GM18870 (cell line): Measurements from ENCODE around the gene SEC61B.
"Not testable (repeated sequence)": the region's sequence is repeated elsewhere in the genome, so short reads cannot be mapped to it uniquely, and the experiment has no call there.

Source experiments
- ATAC-seq: cut with Tn5 transposase; IDR thresholded peaks from one replicate; pipeline ENCODE4 v1.9.1; 2021; ENCODE audit warnings: moderate library complexity; ENCODE audit not compliant: unreplicated experiment

Gene SEC61B

DNA sequence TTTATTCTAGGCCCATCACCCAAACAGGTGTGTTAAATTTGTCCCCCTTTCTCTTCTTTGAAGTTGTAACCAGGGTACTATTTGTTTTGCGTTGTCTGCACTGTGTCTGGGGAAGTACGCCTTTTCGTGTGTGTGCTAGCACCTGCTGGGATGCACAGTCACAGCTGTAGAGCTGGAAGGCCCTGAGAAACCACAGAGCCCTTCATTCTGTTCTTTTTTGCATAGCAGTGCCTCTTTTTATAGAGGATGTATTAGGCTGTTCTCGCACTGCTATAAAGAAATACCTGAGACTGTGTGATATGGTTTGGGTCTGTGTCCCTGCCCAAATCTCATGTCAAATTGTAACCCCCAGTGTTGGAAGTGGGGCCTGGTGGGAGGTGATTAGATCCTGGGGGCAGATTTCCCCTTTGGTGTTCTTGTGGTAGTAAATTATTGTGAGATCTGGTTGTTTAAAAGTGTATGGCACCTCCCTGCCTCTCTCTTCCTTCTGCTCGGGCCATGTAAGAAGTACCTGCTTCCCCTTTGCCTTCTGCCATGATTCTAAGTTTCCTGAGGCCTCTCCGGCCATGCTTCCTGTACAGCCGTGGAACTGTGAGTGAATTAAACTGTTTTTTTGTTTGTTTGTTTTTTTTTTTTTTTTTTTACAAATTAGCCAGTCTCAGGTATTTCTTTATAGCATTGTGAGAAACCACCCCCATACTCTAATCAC is 14.0 kb downstream of the SEC61B start:
- peak; percentile 91 for ATAC-seq

DNA sequence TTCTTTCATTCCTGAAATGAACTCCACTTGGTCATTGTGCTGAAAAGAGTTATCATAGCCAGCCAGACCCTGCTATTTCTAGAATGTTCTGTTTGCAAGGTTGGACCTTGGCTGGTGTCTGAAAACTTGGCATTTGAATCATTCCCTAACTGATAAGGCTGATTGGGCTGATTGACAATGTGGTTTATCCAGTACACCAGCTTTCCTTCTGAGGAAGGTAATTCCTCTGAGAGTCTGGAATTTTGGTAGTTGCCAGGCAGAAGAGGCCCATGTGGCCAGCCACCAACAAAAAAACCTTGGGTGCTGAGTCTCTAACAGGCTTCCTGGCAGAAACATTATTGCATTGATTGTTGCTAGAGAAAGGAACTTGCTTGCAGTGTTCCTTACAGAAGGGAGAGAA is 15.3 kb downstream of the SEC61B start:
- no peak for ATAC-seq

DNA sequence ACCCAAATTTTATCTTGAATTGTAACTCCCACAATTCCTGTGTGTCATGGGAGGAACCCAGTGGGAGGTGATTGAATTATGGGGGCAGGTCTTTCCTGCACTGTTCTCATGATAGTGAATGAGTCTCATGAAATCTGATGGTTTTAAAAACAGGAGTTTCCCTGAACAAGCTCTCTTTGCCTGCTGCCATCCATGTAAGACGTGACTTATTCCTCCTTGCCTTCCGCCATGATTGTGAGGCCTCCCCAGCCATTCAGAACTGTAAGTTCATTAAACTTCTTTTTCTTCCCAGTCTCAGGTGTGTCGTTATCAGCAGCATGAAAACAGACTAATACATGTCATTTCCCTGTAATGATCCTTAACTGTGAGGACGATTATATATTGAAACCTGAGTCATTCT is 15.8 kb downstream of the SEC61B start:
- not testable (repeated sequence) for ATAC-seq

DNA sequence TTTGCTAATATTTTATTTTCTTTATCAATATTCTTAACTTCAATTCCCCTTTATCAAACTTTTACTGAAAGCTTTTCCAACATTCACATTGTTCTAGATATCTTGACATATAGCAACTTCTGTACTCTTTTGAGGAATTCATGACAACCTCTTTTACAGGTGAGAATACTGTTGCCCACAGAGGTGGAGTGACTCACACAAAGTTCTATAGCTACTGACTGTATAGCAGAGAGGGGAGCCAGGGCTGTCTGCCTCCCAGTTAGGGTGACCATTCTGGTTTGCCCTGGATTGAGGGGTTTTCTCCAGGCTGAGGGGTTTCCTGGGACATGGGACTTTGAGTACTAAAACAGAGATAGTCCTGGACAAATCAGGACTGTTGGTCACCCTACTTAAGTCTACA is 16.2 kb downstream of the SEC61B start:
- no peak for ATAC-seq

DNA sequence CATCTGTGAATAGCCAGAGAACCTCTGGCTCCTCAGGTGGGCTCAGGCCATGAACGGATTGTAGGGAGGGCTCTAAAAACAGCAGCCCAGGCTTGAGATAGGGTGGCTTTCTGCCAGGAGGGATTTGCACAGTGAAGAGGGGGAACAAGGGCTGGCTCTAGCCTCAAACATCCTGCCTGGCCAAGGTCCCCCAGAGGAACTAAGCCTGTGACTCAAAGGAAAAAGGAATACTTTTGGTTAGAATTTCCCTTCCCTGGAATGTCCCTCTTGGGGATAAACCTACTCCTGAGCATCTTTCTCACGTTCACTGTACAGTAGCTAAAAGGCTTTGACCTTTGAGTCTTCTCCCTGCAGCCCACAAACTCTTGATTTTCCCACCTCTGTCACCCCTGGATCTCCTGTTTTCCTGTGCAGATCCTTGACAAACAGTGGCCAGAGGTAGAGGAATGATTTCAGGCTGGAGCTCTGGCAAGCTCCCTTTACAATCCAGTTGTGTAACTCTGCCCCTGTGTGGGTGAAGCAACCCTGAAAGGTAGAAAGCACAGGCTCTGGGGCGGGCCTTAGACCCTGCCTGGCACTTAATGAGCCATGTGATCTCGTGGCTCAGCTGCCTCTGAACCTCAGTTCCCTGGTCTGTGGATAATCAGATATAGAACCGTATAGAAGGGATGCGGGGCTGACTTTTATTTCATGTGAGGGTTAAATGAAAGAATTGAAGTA is 17.4 kb downstream of the SEC61B start:
- ATAC-seq, result no peak

DNA sequence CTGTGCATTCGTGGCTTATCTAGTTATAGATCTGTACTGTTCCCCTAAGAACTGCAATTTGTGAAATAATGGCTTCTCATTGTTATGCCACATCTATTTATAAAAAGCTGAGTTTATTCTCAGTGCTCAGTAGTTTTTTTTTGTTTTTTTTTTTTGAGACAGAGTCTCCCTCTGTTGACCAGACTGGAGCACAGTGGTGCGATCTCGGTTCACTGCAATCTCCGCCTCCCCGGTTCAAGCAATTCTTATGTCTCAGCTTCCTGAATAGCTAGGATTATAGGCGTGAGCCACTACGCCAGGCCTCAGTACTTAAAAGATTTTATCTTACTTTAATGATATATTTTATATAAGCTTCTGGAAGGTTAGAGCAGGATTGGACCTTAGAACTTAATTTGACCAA is 19.0 kb downstream of the SEC61B start:
- no peak for ATAC-seq

DNA sequence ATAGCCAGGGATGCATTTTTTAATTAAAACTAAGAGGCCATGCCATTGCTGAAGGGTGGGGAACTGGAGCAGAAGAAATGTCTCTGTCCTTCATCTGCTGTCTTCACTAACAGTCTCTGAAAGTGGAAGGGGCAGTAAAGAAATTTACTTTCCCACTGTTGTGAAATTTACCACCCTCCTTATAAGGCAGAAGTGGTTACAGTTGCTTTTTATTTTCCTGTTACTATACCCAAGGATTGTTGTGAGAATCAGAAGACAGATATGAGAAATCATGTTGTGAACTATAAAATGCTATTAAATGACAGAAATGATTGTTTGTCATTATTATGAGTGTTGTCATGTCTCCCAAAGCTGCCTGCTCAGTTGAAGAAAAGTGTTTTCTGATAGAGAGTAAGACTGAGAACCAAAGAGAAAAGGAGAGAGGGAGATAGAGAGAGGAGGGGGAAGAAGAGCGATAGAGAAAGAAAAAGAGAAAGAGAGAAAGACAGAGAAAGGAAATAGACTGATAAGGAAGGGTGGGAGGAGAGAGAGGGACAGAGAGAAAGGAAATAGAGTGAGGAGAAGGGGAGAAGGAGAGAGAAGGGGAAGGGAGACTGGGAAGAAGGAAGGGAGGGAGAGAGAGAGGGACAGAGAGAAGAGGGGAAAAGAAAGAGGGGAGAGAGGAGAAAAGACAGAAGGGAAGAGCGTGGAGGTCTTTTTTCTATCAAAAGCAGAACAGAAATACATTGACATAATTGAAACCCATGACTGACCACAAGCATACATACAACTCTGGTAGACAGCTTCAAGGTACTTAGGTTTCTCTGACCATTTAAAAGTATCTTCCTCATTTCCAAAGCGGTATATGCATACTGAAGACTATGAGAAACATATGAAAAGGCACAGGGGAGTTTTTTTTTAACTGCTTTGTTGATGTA is 22.5 kb downstream of the SEC61B start:
- peak; percentile 94 for ATAC-seq

DNA sequence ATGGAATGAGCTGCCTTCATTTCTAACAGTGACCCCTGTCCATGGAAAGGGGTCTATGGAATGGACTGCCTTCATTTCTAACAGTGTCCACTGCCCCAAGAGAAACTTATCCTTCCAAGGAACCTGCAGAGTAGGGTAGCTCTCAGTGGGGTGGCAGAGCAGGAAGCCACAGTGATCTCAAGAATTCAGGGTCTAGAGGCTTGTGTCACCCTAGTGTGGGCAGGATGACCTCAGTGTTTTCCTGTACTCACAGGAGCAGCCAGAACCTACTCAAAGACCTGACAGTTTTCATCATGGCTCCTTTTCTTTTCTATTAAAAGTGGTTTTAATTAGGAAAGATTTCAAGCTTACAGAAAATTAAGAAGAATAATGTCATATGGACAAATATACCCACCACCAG is 27.5 kb downstream of the SEC61B start:
- no peak for ATAC-seq

DNA sequence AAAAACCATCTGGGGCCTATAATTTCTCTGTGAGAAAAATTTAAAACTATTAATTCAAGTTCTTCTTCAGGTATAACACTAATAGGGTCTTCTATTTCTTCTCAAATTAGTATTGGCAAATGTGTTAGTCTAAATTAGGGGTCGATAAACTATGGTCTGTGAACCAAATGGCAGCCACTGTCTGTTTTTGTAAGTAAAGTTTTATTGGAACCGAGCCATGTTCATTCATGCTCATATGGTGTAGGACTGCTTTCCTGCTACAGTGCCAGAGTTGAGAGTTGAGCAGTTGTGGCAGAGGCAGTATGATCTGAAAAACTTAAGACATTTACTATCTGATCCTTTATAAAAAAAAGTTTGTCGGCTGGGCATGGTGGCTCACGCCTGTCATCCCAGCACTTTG is 29.1 kb downstream of the SEC61B start:
- ATAC-seq, result no peak

DNA sequence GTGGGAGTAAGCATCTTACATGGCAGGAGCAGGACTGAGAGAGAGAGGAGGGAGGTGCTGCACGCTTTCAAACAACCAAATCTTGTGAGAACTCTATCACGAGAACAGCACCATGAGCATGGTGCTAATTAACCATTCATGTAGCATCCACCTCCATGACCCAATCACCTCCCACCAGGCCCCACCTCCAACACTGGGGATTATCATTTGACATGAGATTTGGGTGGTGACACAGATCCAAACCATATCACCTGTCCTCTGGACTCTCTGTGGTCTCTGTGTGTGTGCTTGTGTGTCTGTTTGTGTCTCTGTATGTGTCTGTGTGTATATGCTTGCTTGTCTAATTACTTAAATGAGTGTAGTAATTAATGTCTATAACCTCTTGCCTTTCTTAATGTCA is 31.1 kb downstream of the SEC61B start:
- ATAC-seq, result peak; percentile 54

DNA sequence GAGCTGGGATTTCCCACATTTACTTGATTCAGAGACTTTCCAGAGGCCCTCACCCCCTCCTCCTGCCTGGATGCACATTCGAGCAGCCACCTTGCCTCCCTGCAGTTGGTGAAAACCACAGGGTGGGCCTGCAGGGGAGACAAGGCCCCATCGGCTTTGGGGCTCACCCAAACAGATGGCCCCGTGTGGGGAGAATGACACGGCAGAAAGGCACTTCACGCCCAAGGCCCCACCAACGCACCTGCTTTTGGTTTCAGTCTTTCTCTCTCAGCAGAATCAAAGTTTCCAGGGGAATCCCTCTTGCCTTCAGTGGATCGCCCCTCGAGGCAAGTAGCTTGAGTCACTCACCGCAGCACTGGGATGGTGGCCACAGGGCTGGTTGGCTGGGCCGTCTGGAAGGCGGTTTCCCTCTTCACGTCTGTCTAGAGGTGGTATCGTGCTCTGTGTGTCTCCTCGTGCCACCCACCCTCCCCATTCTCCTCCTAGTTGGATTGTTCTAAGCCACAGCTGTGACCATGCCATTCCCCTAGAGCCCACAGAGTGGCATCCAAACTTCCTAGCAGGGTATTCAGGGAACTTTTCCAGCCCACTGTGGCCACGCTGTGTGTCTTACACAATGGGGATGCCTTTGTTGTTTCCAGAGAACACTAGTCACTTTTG is 31.8 kb downstream of the SEC61B start:
- ATAC-seq, result peak; percentile 77

DNA sequence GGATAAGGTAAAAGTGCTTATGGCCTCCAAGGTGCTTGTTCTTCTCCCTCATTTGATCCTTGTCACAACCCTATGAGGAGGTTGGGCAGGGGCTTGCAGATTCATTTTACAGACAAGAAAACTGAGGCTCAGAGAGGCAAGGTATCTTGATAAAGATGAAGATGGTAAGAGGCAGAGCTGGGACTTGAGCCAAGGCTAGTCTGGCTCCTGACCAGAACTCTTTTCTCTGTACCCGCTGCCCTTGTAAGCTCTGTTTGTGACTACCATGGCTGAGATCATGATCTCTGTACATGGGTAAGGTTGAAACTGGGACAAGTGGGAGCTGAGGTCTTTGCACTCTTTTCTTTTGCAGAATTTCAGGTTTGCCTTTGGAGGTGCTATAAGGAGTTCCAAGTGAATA is 33.6 kb downstream of the SEC61B start:
- ATAC-seq, result no peak

DNA sequence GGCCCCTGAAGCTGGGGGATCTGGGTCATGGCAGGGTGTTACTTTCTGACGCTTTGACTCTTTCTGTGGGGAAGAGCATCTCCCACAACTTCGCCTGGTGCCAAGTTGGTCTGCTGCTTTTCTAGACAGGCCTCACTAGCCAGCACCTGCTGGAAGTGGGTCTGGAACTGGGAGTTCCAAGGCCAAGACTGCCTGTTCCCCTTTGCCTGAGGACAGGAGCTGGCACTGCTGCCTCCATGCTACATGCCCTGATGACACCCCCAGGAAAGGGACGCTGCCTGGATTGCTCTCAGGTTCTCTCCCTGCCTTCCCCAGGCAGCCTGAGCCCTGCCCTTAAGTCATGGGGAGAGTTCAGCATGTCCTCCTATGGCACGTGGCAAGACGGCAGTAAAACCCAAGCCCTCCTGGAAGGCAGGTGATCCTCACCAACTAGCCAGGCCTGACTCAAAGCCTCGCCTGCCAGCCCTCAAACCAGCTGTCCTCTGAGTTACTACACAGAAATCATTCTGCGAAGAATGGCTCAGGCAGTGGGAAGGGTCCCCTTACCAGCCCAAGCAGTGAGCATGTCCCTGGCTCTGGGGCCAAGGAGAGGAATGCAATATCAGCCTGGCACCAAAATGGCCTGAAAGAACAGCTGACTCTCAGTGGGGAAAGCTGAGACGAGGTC is 35.8 kb downstream of the SEC61B start:
- ATAC-seq, result no peak

DNA sequence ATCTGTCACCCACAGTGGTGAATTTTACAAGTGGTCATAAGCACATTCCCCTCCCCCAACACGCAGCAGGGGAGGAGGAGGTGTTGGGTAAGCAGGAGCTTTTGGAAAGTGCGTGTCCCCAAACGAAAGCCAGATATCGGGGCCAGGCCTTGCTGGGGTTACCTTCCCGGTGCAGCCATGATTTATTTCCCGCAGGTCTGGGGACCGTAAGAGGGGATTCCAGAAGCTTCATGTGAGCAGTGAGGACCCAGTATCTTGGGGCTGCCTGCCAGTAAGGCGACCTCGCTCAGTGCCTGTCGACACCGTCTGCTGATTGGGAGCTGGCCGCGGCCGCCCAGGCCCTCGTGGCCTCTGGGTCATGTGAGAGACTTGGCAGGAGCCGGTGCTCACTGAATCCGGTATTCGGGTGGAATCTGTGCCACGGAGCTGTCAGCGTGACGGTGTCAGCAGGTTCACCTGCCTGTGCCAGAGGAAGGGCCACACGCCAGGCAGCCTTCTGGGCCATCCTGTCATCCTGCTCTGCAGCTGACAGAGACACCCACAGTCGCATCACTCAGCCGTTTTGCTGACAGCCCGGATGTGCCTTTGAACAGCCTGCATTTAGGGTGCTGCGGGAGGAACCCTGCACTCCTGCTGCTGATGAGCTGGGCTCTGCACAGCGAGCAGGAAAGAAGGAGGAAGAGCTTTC is 37.3 kb downstream of the SEC61B start:
- no peak for ATAC-seq

DNA sequence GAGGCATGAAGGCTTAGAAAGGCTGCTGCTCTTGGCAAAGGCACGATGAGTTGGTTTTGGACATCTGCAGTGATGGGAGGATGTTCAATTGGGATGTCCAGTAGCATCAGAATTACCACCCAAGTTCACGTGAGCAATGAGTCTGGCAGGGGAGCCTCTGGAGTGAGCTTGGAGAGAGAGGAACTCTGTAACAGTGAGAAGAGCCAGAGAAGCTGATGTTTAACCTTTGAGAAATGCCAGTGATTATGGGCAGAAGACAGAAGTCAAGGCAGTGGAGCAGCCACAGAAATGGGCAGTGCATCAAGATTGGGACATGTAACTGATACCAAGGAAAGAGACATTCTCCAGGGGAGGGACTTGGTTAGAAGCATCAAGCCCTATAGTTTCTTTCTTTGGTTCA is 39.8 kb downstream of the SEC61B start:
- ATAC-seq, result no peak

DNA sequence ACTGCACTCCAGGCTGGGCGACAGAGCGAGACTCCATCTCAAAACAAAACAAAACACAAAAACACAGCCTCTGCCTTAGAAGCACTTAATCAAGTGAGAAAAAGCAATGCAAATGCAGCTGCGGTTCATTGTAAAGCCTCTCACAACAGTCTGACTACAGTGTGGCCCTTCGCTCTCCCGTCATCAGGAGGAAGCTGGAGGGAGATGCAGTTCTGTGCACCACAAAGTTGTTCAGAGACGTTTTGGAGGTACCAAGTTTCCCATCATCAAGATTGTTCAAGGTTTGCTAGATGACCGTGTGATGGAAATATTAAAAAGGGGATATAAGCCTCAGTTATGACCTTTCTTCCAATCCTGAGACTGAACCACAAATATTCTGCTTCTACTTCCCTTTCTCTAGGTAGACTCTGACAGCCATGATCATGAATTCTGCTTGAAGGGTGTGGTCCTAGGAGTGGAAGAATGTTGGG is 40.9 kb downstream of the SEC61B start:
- peak; percentile 48 for ATAC-seq

DNA sequence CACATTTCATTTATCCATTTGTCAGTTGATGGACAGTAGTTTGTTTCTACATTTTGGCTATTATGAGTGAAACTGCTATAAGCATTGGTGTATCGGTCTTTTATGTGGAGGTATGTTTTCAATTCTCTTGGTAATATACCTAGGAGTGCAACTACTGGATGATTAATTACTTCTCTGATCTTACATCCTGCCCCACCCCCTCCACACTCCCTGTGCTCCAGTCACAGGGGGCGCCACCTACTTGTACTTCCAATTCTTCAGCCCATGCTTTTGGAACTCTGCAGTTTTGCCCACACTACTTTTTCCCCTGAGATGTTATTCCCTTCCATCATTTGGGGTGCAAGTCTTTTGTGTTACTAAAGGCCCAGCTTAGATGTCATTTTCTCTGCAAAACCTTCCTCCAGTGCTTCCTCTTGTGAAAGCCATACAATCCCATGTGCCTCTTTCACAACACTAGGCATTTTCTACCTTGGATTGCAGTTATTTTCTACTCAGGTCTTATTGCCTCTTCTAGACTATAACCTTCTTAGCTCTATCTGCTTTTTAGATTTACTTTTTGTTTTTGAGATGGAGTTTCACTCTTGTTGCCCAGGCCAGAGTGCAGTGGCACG is 42.1 kb downstream of the SEC61B start:
- no peak for ATAC-seq

DNA sequence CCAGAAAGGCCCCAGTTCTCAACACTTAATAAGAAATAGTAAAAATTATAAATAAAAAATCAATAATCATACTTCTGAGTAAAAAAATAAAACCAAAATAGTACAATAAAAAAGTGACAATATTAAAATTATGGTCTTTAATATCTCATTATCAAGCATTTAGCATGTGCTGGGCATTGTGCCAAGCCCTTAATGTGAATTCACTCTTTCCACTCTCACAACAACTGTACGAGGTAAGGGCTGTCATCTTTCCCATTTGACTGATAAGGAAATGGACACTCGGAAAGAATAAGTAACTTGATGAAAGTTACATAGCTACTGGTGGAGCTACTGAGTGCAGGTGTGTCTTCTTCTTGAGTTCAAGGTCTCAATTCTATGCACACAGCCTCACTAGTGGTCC is 43.6 kb downstream of the SEC61B start:
- ATAC-seq, result no peak

DNA sequence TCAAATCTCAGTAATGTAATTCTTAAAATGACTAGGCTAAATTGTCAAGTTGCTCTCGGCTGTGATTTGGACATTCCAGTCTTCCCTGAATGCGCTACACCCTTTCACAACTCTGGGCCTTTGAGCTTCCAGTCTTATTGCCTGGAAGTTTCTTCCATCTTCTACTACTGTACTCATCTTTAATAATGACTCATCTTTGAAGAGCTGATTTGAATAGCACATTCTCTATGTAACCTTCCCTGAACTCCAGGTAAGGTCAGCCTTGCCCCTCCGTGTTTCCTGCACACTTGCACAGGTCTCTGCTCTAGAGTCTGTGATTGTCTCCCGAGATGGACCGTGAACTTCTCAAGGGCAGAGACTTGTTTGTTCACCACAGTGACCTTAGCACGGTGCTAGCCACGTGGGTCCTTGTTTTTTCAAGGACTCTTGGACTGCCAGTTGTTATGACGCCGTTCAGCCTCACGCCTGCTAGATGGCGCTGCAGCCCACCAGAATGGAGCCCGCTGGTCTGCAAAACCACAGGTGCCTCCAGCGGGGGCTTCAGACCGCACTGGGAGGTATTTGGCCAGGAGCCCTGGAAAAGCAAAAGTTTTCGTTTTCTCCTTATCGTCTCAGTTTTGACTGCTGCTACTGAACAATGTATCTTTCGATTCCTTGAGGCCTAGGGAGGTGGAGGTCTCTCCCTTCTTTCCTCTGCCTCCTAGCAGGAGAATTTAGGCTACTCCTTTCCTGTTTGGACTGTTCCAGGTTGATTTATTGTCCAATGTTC is 44.4 kb downstream of the SEC61B start:
- peak; percentile 40 for ATAC-seq
